Endothelial cell of umbilical vein (primary cell): ENCODE results near the gene MADCAM1. TPM values are rescaled to one million over a fixed set of nuclear protein-coding genes. Genes with fewer than 3 reads are reported as not detected.

ENCODE experiments used
- BruUV-seq: library from RNA; stranded (reverse); fragments of 400-500 nt; replicated peaks from 2 replicates; lab custom pipeline; 2021; lab: Mats Ljungman, UMichigan
- CTCF ChIA-PET: fragments of 300-600, 350-600 bp; sonication (Branson Sonifier 250); formaldehyde crosslinking; loops from one replicate; lab custom pipeline; 2021; ENCODE audit warnings: antibody characterized with exemption, inconsistent platforms; lab: Charles Lee
- POLR2A ChIA-PET: fragments of 300-600, 350-600 bp; sonication (Branson Sonifier 250); formaldehyde crosslinking; loops from one replicate; lab custom pipeline; 2021; ENCODE audit warnings: antibody characterized with exemption, inconsistent platforms; lab: Charles Lee
- DNase-seq: peaks from one replicate; pipeline ENCODE4 v3.0.0-alpha.2; 2011; ENCODE audit warnings: low read depth, low spot score
- FAIRE-seq: peaks from 2 replicates; lab custom pipeline; 2011; peaks lifted over from hg19 to GRCh38; lab: Jason Lieb, UNC
- H2AFZ ChIP-seq: 2 replicates; pipeline ENCODE4 v1.6.0; 2012; ENCODE audit warnings: low read depth, low read length, control low read depth, inconsistent platforms
- H3K27ac ChIP-seq: 2 replicates; pipeline ENCODE4 v1.5.1; 2011; ENCODE audit warnings: low read depth, mild to moderate bottlenecking, control low read depth, low read length, moderate library complexity; ENCODE audit not compliant: insufficient read depth
- H3K27me3 ChIP-seq, 2 experiments: 2 replicates each; pipeline versions ENCODE4 v1.6.0 to v1.6.1; 2011; ENCODE audit warnings: low read length in 2 of 2, mixed read lengths in 1 of 2; ENCODE audit not compliant: control insufficient read depth in 2 of 2, insufficient read depth in 2 of 2
- H3K36me3 ChIP-seq, 2 experiments: 2 replicates in 1 of 2; 3 replicates in 1 of 2; pipeline ENCODE4 v1.5.1; 2011; ENCODE audit warnings: low read length in 2 of 2, mild to moderate bottlenecking in 1 of 2, moderate library complexity in 1 of 2; ENCODE audit not compliant: control insufficient read depth in 2 of 2, insufficient read depth in 2 of 2; ENCODE audit errors: extremely low read depth in 1 of 2
- H3K4me1 ChIP-seq: 3 replicates; pipeline ENCODE4 v1.5.1; 2011; ENCODE audit warnings: mild to moderate bottlenecking, low read length; ENCODE audit not compliant: control insufficient read depth, insufficient read depth; ENCODE audit errors: extremely low read depth
- H3K4me2 ChIP-seq: 2 replicates; pipeline ENCODE4 v1.6.1; 2011; ENCODE audit warnings: low read length, control low read depth, mixed read lengths; ENCODE audit not compliant: insufficient read depth
- H3K4me3 ChIP-seq, 3 experiments: fragments of 200-600 bp in 1 of 3; sonication (generic), shearing (Covaris generic) in 1 of 3; replicated peaks in 1 of 3; 2 replicates each; pipeline ENCODE4 v1.5.1; 2011 to 2016; ENCODE audit warnings: control low read depth in 3 of 3, low read length in 3 of 3, mild to moderate bottlenecking in 2 of 3, inconsistent platforms in 1 of 3, low read depth in 1 of 3, moderate library complexity in 1 of 3; ENCODE audit not compliant: insufficient read depth in 1 of 3
- H3K79me2 ChIP-seq: 2 replicates; pipeline ENCODE4 v1.6.0; 2012; ENCODE audit warnings: low read length, inconsistent platforms; ENCODE audit not compliant: control insufficient read depth, insufficient read depth
- H3K9ac ChIP-seq: replicated peaks from 2 replicates; pipeline ENCODE3; 2011; ENCODE audit warnings: low read length, control low read depth; ENCODE audit not compliant: insufficient read depth; ENCODE audit errors: extremely low read depth
- H3K9me1 ChIP-seq: replicated peaks from 3 replicates; pipeline ENCODE4 v1.6.0; 2011; ENCODE audit warnings: mild to moderate bottlenecking, low read length; ENCODE audit not compliant: control insufficient read depth, insufficient read depth; ENCODE audit errors: extremely low read depth
- H3K9me3 ChIP-seq: replicated peaks from 2 replicates; pipeline ENCODE4 v1.5.1; 2012; ENCODE audit warnings: low read length, inconsistent platforms; ENCODE audit not compliant: control insufficient read depth, insufficient read depth
- H4K20me1 ChIP-seq: replicated peaks from 2 replicates; pipeline ENCODE3; 2011; ENCODE audit warnings: mild to moderate bottlenecking, low read length; ENCODE audit not compliant: control insufficient read depth, insufficient read depth; ENCODE audit errors: extremely low read depth
- EZH2 ChIP-seq: IDR thresholded peaks from 2 replicates; pipeline ENCODE4 v1.6.1; 2012; ENCODE audit warnings: borderline replicate concordance, low read depth, mild to moderate bottlenecking, moderate library complexity, low read length, inconsistent platforms; ENCODE audit not compliant: severe bottlenecking
- FOS ChIP-seq: IDR thresholded peaks from 2 replicates; pipeline ENCODE4 v1.6.1; 2011; ENCODE audit warnings: mild to moderate bottlenecking, low read length, moderate library complexity, borderline replicate concordance; ENCODE audit not compliant: insufficient read depth
- GATA2 ChIP-seq: IDR thresholded peaks from 2 replicates; pipeline ENCODE4 v1.7.0; 2011; ENCODE audit warnings: low read depth, mild to moderate bottlenecking, moderate library complexity, mixed read lengths, low read length; ENCODE audit not compliant: insufficient read length, insufficient read depth
- JUN ChIP-seq: IDR thresholded peaks from 2 replicates; pipeline ENCODE4 v1.6.1; 2011; ENCODE audit warnings: borderline replicate concordance, low read depth; ENCODE audit not compliant: insufficient read length, insufficient read depth
- MYC ChIP-seq: IDR thresholded peaks from one replicate; pipeline ENCODE4 v1.6.1; 2011; ENCODE audit warnings: mild to moderate bottlenecking, low read depth, low read length
- POLR2A ChIP-seq: IDR thresholded peaks from 2 replicates; pipeline ENCODE4 v1.6.1; 2012; ENCODE audit warnings: low read depth, mild to moderate bottlenecking, control low read depth, low read length
- POLR2AphosphoS5 ChIP-seq: IDR thresholded peaks from 2 replicates; pipeline ENCODE4 v1.6.1; 2012; ENCODE audit warnings: low read depth, mild to moderate bottlenecking, control low read depth, low read length, moderate library complexity; ENCODE audit not compliant: insufficient read depth
- dilution Hi-C: fragments of 300-500 bp; cut with MboI; formaldehyde crosslinking; loops from one replicate; pipeline ENCODE4 v1.15.0; 2019; ENCODE audit warnings: low sequenced_read_pairs; ENCODE audit not compliant: extremely low pct_ligation_motif_present
- intact Hi-C: fragments of 100-400 bp; cut with micrococcal nuclease; formaldehyde crosslinking; loops from one replicate; pipeline ENCODE4 v1.10.0; 2022
- polyA plus RNA-seq, 4 experiments: library from polyadenylated mRNA; depleted of rRNA in 3 of 4; stranded (reverse) in 3 of 4; unstranded in 1 of 4; fragments of >200 nt; gene quantifications; 2 replicates each; pipeline versions ENCODE4 v1.2.1 to v1.2.3, GENCODE V29; 2011 to 2012; ENCODE audit warnings: missing spikeins in 1 of 4
- total RNA-seq: library from RNA; stranded (reverse); gene quantifications from 2 replicates; pipeline ENCODE4 v1.2.3, GENCODE V29; 2021
- TF ChIP-seq, protein P1 (sequence below), 2 donors: IDR thresholded peaks; 1 replicate in 1 of 2; 2 replicates in 1 of 2; pipeline ENCODE4 v1.5.1; 2011; ENCODE audit warnings: low read length in 2 of 2, mild to moderate bottlenecking in 2 of 2, moderate library complexity in 2 of 2, control low read depth in 1 of 2, inconsistent platforms in 1 of 2, low read depth in 1 of 2; ENCODE audit not compliant: insufficient read depth in 1 of 2; ENCODE audit errors: extremely low read depth in 1 of 2
- TF ChIP-seq, protein P2 (sequence below): IDR thresholded peaks from 2 replicates; pipeline ENCODE4 v1.6.1; 2011; ENCODE audit not compliant: insufficient read depth, insufficient read length

MADCAM1 gene
- total and polyA plus RNA-seq, 2 donors (not counting 3 experiments of a cell fraction or from before 2014, with no cell fraction given) = 0.07 to 0.31 TPM

DNA sequence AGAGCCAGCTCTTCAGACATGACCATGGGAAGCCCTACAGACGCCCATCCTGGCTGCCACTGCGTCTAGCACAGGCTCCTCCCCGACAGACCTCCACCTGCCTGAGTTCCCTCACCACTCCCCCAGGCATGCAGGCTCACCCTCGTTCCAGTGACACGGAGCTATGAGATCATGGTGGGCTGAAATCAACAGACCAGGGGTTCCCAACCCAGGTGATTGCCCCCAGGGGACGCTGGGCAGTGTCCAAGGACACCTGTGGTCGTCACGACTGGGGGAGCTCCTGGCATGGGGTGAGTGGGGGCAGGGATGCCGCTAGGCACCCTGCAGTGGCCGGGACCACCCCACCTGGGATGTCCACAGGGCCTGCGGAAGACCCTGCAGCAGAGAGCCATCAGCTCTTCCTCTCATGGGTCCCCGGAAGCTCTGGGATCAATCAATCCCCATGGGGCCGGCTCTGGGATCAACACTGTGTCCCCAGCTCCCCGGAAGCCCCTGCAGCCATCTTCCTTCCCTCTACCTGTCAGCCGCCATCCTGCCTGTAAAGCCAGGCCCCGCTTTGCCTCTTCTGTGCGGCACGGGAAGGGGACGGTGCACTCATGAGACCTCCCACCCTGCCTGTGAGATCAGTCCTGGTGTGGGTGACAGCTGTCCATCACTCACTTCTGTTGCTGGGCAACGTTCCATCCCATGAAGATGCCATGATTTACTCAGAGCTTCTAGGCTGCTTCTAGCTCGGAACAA lies 12.8 kb upstream of the MADCAM1 start:
- ChIA-PET CTCF (interaction anchor here (1.5 to 2.0 kb wide), 2 partner anchors 12 to 23 kb away, joined by 7 read pairs; partner anchors contain the start of gene MADCAM1), POLR2A (interaction anchor here (0.7 kb wide), 1 partner anchor 24 kb away, joined by 9 read pairs; no protein-coding TSS in a partner anchor)
- no peaks in the 10 kb centered on the region for H3K4me1 ChIP-seq
- dilution Hi-C loops = no loop called here
- no peaks in the 10 kb centered on the region for H4K20me1 ChIP-seq
- DNase-seq (no peak), FAIRE-seq (no peak)
- no peak overlapping the region for H3K4me2 ChIP-seq
- no peaks in the 10 kb centered on the region for H3K27me3 ChIP-seq
- H3K9me1 ChIP-seq = no peaks in the 10 kb centered on the region
- no TSS peak for BruUV-seq
- no peak overlapping the region for H3K27ac ChIP-seq
- TF ChIP-seq JUN (no peak), GATA2 (no peak), FOS (no peak), MYC (no peak), POLR2A (no peak), POLR2AphosphoS5 (no peak), EZH2 (no peak)
- TF ChIP-seq, protein P1, sequence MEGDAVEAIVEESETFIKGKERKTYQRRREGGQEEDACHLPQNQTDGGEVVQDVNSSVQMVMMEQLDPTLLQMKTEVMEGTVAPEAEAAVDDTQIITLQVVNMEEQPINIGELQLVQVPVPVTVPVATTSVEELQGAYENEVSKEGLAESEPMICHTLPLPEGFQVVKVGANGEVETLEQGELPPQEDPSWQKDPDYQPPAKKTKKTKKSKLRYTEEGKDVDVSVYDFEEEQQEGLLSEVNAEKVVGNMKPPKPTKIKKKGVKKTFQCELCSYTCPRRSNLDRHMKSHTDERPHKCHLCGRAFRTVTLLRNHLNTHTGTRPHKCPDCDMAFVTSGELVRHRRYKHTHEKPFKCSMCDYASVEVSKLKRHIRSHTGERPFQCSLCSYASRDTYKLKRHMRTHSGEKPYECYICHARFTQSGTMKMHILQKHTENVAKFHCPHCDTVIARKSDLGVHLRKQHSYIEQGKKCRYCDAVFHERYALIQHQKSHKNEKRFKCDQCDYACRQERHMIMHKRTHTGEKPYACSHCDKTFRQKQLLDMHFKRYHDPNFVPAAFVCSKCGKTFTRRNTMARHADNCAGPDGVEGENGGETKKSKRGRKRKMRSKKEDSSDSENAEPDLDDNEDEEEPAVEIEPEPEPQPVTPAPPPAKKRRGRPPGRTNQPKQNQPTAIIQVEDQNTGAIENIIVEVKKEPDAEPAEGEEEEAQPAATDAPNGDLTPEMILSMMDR (IDR thresholded peaks at IDR 0.05; ENCODE audit: extremely low read depth in 1 of 2, insufficient read depth in 1 of 2, low read depth in 1 of 2, low read length in 2 of 2) = no peak
- TF ChIP-seq, protein P2, sequence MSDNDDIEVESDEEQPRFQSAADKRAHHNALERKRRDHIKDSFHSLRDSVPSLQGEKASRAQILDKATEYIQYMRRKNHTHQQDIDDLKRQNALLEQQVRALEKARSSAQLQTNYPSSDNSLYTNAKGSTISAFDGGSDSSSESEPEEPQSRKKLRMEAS = no peak
- no peaks in the 10 kb centered on the region for H3K36me3 ChIP-seq
- H3K79me2 ChIP-seq = no peaks in the 10 kb centered on the region
- no peak overlapping the region for H3K9ac ChIP-seq
- no peak overlapping the region for H2AFZ ChIP-seq
- H3K4me3 ChIP-seq = no peak overlapping the region
- intact Hi-C loops = loop anchor here (10.0 kb wide), 1 partner anchor 99 kb away; no protein-coding TSS in a partner anchor
- peaks cover 6% of the 10 kb centered on the region for H3K9me3 ChIP-seq
